HG03095 (cell line): ENCODE measurements around the gene PHF20.
"Not testable (repeated sequence)": the region's sequence is repeated elsewhere in the genome, so short reads cannot be mapped to it uniquely, and the experiment has no call there.

ENCODE experiments used
- ATAC-seq: cut with Tn5 transposase; IDR thresholded peaks from one replicate; pipeline ENCODE4 v1.9.1; 2021; ENCODE audit warnings: moderate library complexity; ENCODE audit not compliant: unreplicated experiment

The PHF20 gene

DNA sequence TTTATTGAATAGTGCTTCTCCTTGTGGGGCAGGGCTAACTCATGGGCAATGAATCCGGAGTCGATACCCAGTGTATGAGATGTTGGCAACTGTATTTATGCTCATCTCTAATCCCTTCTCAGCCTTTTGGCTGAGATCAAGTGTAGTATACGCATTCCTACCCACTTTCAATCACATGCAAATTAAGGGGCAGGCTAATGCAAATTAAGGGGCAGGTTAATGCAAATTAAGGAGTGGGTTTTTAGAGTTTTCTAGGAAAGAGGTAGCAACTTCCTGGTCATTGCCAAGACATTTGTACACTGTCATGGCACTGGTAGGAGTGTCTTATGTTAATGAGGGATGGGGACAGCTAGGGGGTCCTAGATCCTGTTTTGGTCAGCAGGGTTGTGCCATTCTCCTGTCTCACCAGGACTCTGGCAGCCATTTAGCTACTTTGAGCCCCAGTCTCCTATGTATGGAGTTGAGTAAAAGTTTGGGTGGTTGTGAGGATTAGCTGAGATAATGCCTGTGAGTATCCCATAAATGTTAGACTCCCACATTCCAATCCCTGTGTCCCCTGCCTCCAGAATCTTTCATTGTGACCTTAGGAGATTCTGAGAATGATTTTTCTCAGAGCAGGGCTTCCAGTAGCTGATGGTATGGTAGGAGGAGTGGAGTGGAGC is 196.3 kb downstream of the PHF20 start, which contains the start of gene CNBD2:
TSS of gene CNBD2 (plus strand) at position 612 of the 662 bp plus-strand sequence. CDS start 173 bp downstream, outside the sequence.
- ATAC-seq = no peak

DNA sequence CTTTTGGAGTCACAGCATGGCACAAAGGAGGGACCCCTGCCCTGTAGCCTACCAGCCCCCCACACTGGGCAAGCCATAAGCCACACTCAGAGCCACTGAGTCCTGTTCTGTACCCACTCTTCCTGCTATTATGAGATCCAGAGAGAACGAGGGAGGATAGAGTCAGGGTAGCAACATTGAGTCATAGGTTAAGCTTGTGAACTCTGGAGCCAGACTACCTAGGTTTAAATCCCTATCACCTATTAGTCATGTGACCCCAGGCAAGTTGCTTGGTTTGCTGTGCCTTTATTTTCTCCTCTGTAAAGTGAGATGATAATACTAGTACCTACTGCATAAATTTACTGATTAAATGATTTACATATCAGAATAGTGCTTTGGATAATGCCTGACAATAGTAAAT is 197.1 kb downstream of the PHF20 start:
- ATAC-seq = no peak

GRCh38 chr20:35971981-35972380 is 200.2 kb downstream of the PHF20 start:
- no peak for ATAC-seq

DNA sequence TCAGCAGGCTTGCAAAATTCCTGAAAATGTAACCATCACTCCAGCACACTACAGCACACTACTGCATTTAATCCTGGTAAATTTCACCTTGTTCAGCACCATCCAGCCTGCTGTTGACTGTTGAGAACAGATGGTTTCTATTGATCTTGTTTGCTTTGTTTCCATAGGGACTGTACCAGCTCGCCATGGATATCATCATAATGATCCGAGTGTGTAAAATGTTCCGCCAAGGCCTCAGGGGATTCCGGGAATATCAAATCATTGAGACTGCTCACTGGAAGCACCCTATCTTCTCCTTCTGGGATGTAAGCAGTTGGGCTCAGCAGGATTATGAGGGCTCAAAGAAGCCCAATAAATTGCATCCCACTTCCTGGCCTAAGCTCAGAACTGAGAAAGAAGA is 200.6 kb downstream of the PHF20 start:
- ATAC-seq = no peak

DNA sequence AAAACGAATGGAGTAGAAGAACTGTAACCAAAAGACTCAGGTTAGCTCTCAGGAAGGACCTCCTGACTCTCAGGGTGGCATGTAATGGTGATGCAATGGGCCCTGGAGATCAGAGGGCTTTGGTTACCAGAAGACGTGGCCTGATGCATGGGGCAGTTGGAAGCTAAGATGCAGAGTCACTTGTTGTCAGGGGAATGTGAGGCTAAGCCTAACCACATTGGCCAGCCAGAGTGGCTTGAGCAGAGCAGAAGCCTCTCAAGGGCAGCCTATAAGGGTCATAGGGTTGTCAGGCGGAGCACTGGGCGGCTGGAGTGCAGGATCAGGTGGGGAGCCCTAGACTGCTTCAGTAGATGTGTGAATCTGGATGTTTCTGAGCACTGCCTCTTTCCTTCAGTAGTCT is 202.4 kb downstream of the PHF20 start:
- no peak for ATAC-seq

DNA sequence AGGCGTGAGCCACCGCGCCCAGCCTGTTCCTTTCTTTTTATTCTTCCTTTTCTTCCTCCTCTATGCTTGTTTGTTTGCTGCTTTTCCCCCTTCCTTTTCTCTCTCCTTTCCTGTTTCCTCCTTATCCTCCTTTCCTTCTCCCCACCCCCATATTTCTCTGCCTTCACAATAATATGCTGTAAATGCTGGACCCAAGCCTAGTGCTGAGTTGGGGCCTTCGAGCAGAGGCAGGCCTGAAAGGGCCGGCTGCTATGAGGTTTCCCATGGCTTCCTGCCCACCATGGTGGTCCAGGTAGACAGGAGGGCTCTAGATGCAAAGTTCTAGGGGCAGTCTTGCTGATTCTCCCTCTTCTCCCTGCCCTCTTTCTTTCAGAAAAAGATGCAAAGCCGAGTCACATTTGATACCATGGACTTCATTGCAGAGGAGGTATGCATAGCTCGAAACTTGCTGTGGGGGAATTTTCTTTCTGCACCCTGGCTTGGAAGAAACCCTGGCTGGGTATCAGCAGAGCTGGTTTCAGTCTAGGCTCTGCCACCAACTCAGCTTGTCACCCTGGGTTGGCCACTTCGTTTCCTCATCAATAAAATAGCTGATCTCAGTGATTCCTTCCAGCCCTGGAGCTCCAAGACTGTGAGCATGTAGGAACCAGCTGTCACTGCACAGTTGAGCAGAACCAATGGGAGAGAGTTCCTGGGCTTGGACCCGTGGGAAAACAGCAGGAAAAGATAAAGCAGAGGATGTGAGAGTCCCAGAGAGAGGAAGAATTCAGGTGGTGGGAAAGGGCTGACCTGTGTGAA is 204.0 kb downstream of the PHF20 start:
- ATAC-seq = no peak

DNA sequence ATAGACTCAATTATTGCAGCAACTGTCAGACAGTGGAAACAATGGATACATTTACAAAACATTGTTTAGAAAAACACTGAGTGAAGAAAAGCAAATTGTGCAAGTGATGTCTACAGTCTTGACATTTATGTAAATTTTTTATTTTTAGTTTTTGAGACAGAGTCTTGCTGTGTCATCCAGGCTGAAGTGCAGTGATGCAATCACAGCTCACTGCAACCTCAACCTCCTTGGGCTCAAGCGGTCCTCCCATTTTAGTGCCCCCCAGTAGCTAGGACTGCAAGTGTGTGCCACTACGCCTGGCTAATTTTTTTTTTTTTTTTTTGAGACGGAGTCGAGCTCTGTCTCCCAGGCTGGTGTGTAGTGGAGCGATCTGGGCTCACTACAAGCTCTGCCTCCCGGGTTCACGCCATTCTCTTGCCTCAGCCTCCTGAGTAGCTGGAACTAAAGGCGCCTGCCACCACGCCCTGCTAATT is 206.3 kb downstream of the PHF20 start:
- ATAC-seq = no peak

DNA sequence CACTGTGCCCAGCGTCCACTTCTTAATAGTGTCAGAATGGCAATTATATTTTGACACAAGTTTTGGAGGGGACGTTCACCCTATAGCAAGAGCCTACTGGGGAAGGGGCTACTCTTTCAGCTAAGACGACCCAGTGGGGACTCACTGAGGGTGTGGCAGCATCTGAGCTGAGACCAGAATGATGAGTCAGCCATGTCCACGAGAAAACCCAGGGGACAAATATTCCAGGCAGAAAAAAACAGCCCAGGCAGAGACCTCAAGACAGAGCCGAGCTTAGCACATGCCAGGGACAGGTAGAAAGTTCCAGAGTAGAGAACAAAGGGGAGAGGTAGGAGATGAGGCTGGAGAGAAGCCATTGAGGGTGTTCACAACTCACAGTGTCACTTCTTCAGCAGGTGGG is 207.7 kb downstream of the PHF20 start:
- no peak for ATAC-seq

DNA sequence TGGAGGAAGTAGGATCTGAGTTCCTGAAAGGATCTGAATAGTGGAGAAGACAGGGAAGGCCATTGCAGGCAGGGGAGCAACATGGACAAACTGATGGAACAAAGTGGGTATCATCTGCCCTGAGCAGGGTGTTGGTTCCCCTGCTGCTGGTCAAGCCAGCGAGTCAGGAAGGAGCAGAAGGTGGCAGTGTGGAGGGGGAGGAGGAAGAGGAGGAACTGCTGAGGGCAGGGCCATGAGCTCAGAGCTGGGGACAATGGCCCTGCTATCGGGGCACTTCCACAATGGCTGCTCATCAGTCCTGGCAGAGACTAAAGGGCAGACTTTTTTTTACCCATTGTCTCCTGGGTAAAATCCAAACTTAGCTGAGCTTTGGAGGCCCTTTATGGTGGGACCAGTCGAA is 210.2 kb downstream of the PHF20 start:
- ATAC-seq = no peak

GRCh38 chr20:35984382-35984781 is 212.6 kb downstream of the PHF20 start:
- no peak for ATAC-seq

GRCh38 chr20:35985806-35986205 is 214.0 kb downstream of the PHF20 start:
- no peak for ATAC-seq

GRCh38 chr20:35988910-35989463 is 217.2 kb downstream of the PHF20 start:
- ATAC-seq = no peak

DNA sequence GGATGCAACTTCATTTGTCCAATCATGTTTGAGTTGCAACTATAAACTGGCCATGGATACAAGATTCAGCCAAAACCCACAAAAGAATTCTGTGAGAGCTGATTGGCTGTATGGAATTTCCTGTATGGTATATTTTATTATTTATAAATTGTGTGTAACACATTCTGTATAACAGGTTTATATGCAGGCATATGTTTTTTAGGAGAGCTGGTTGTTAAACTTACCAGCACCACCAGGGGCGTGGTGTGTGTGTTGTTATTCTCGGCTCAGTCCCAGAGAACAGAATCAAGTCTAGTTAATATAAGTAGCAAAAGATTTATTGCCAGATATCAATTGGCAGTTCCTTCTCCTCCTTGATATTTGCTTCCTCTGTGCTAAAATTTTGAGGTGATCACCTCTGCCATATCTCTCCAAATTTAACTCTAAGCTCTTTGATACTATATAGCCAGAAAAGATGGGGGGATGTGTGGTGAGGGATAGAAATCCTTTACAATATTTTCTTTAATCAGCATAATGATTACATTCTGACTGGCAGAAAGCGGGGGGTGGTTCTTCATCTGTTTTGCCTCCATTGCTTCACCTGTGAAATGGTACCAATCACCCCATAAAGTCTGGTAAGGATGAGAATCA is 219.4 kb downstream of the PHF20 start:
- no peak for ATAC-seq

DNA sequence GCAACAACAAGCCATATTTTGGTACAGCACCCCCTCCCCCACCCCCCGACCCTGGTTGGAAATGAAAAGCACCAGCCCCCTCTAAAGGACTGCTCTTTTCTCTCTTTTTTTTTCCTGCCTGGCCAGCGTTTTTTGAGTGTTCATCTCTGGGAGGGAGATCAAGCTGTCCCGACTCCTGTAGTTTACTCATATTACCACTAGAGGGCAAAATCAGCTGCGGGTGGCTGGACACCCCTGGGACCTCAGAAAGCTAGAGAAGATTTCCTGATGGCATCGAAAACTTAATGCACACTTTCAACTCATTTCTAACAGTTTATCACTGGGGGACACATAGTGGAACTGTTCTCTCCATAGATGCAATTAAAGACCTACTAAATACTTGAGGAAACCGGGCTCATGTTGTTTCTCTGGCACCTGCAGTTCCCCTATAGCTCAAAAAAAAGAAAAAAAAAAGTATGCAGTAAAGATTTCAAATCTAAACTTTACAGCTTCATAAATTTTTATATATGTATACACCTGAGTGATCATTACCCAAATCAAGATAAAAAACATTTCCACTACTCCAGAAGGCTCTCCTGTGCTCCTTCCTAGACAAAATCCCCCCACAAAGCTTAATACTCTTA is 221.0 kb downstream of the PHF20 start:
- no peak for ATAC-seq

DNA sequence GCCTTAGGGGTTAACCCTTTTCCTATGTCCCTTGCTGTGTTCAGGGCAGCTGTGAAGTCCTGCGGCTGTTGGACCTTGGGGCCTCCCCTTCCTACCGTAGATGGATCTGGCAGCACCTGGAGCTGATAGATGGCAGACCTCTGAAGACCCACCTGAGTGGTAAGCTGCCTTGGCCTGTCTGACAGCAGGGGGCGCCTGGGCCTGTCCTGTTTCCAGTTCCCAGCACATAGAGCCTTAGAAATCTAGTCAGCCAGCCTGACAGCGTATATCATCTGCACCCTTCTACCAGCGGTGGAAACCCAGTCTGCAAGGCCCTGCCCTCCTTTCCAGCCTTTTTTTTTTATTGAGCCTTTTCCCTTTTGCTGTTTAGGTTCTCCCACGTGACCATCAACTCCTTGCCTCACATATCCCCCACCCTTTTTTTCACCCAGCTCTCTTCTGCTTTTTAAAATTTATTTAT is 223.2 kb downstream of the PHF20 start:
- no peak for ATAC-seq

DNA sequence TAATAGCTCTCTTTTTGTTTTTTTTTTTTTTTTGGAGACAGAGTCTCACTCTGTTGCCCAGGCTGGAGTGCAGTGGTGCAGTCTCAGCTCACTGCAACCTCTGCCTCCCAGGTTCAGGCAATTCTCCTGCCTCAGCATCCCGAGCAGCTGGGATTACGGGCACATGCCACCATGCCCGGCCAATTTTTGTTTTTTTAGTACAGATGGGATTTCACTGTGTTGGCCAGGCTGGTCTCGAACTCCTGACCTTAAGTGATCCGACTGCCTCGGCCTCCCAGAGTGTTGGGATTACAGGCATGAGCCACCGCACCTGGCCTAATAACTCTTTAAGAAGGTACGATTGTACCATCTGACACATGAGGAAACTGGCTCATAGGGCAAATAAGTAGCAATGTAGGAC is 224.7 kb downstream of the PHF20 start:
- ATAC-seq = not testable (repeated sequence)
